GM12878 (cell line): Measurements from ENCODE around the gene GSG1. TPM values are rescaled to one million over a fixed set of nuclear protein-coding genes. Genes with fewer than 3 reads are reported as not detected.

Source experiments
- ATAC-seq: fragments of 200-7000 bp; cut with Tn5 transposase; 3 replicates; pipeline ENCODE4 v1.9.1; 2020; ENCODE audit warnings: mild to moderate bottlenecking, moderate library complexity
- BruUV-seq: library from RNA; stranded (reverse); fragments of 400-500 nt; replicated peaks from 2 replicates; lab custom pipeline; 2021; lab: Mats Ljungman, UMichigan
- CTCF ChIA-PET: fragments of 300-600 bp; sonication (Branson Sonifier 250); formaldehyde crosslinking; extraction: SDS; loops from one replicate; lab custom pipeline; 2021; ENCODE audit warnings: inconsistent platforms; lab: Yijun Ruan, JAX
- POLR2A ChIA-PET: fragments of 350-600 bp; formaldehyde crosslinking; extraction: SDS; loops from one replicate; lab custom pipeline; 2021; ENCODE audit warnings: inconsistent platforms; lab: Charles Lee
- RAD21 ChIA-PET: fragments of 300-600 bp; sonication (Branson Sonifier 250); formaldehyde crosslinking; loops from one replicate; lab custom pipeline; 2023; ENCODE audit warnings: antibody characterized with exemption; ENCODE audit not compliant: unreplicated experiment; lab: Charles Lee
- SMC1A ChIA-PET: fragments of 300-600 bp; sonication (Branson Sonifier 250); formaldehyde crosslinking; loops from one replicate; lab custom pipeline; 2023; ENCODE audit not compliant: unreplicated experiment, uncharacterized antibody; lab: Charles Lee
- DNase-seq: peaks from one replicate; pipeline ENCODE4 v3.0.0-alpha.2; 2011; ENCODE audit warnings: low read depth, low spot score
- FAIRE-seq: peaks from 3 replicates; lab custom pipeline; 2011; peaks lifted over from hg19 to GRCh38; lab: Jason Lieb, UNC
- H2AFZ ChIP-seq: 2 replicates; pipeline ENCODE4 v1.6.0; 2011; ENCODE audit warnings: low read depth, low read length, control low read depth; ENCODE audit not compliant: control insufficient read depth
- H3K27ac ChIP-seq: 2 replicates; pipeline ENCODE4 v1.5.1; 2011; ENCODE audit warnings: control low read depth; ENCODE audit not compliant: control insufficient read depth, insufficient read depth
- H3K27me3 ChIP-seq, 2 experiments: replicated peaks in 1 of 2; 2 replicates each; pipeline versions ENCODE4 v1.6.0 to v1.6.1; 2011; ENCODE audit warnings: low read length in 1 of 2; ENCODE audit not compliant: control insufficient read depth in 2 of 2, insufficient read depth in 2 of 2
- H3K36me3 ChIP-seq, 2 experiments: 2 replicates each; pipeline ENCODE4 v1.5.1; 2011; ENCODE audit warnings: low read length in 1 of 2; ENCODE audit not compliant: control insufficient read depth in 2 of 2, insufficient read depth in 2 of 2
- H3K4me1 ChIP-seq: 2 replicates; pipeline ENCODE4 v1.6.1; 2011; ENCODE audit warnings: mild to moderate bottlenecking, low read length, moderate library complexity, mixed read lengths; ENCODE audit not compliant: control insufficient read depth, insufficient read depth
- H3K4me2 ChIP-seq: 2 replicates; pipeline ENCODE4 v1.6.0; 2011; ENCODE audit warnings: control low read depth; ENCODE audit not compliant: control insufficient read depth, insufficient read depth
- H3K4me3 ChIP-seq: fragments of 200-600 bp; sonication (generic); 2 replicates; pipeline ENCODE4 v1.5.1; 2016
- H3K79me2 ChIP-seq: 2 replicates; pipeline ENCODE4 v1.6.0; 2011; ENCODE audit warnings: low read length; ENCODE audit not compliant: control insufficient read depth, insufficient read depth
- H3K9ac ChIP-seq: 2 replicates; pipeline ENCODE4 v1.8.0; 2011; ENCODE audit warnings: low read length, control low read depth, mixed read lengths; ENCODE audit not compliant: control insufficient read depth, insufficient read depth
- H3K9me3 ChIP-seq: replicated peaks from 3 replicates; pipeline ENCODE4 v1.5.1; 2011; ENCODE audit warnings: mild to moderate bottlenecking, low read length; ENCODE audit not compliant: control insufficient read depth, insufficient read depth
- H4K20me1 ChIP-seq: 2 replicates; pipeline ENCODE4 v1.6.0; 2011; ENCODE audit not compliant: control insufficient read depth, insufficient read depth
- BCL11A ChIP-seq: IDR thresholded peaks from 2 replicates; pipeline ENCODE4 v1.6.1; 2011; ENCODE audit warnings: low read depth, low read length
- EGR1 ChIP-seq, 2 experiments: IDR thresholded peaks; 1 replicate in 1 of 2; 2 replicates in 1 of 2; pipeline ENCODE4 v1.6.1; 2011 to 2012; ENCODE audit warnings: low read depth in 2 of 2, low read length in 2 of 2, borderline replicate concordance in 1 of 2, mild to moderate bottlenecking in 1 of 2, moderate library complexity in 1 of 2
- JUND ChIP-seq: IDR thresholded peaks from 2 replicates; pipeline ENCODE4 v1.6.1; 2012; ENCODE audit warnings: low read depth, mild to moderate bottlenecking, low read length, improper control_type of control experiment, moderate library complexity
- NR2C2 ChIP-seq: IDR thresholded peaks from 2 replicates; pipeline ENCODE4 v1.6.1; 2011; ENCODE audit warnings: borderline replicate concordance, low read depth; ENCODE audit not compliant: control insufficient read depth, insufficient read length
- NR2F1 ChIP-seq: fragments of 450-650 bp; conservative IDR thresholded peaks from 2 replicates; pipeline ENCODE4 v1.6.1; 2017; ENCODE audit warnings: mild to moderate bottlenecking
- POLR2A ChIP-seq: IDR thresholded peaks from 2 replicates; pipeline ENCODE4 v1.6.1; 2011; ENCODE audit warnings: low read depth, mild to moderate bottlenecking, low read length
- SKIL ChIP-seq: fragments of 450-650 bp; IDR thresholded peaks from 2 replicates; pipeline ENCODE4 v1.6.1; 2017; ENCODE audit warnings: mild to moderate bottlenecking, low read depth, inconsistent platforms; ENCODE audit not compliant: poor library complexity, severe bottlenecking
- WGBS: methylation state at CpG from one replicate; pipeline ENCODE4 v1.1.6; 2016; ENCODE audit warnings: low lambda C conversion rate; ENCODE audit not compliant: insufficient replicate concordance, insufficient coverage; ENCODE audit errors: missing lambda C conversion rate; 5-methylcytosine and 5-hydroxymethylcytosine counted together
- in situ Hi-C: fragments of 300-500 bp; cut with MboI; formaldehyde crosslinking; loops from 9 replicates; pipeline ENCODE4 v1.14.3; 2018; ENCODE audit warnings: mixed read lengths
- intact Hi-C: fragments of 100-400 bp; cut with micrococcal nuclease; formaldehyde crosslinking; loops from one replicate; pipeline ENCODE4 v1.14.2; 2022; ENCODE audit not compliant: unreplicated experiment
- polyA plus RNA-seq, 11 experiments: library from polyadenylated mRNA; depleted of rRNA in 4 of 11; unstranded in 6 of 11; stranded (reverse) in 5 of 11; fragments of >200 nt; fragmentation: Nextera tagmentation in 4 of 11; fragmentation: Illumina TruSeq in 1 of 11; extraction: Ambion mirVana in 4 of 11; extraction: Trizol in 1 of 11; gene quantifications; 1 replicate in 1 of 11; 2 replicates in 10 of 11; pipeline versions ENCODE4 v1.2.1 to v1.2.3, GENCODE V29; 2011 to 2016; ENCODE audit warnings: inconsistent platforms in 2 of 11, missing spikeins in 2 of 11, low read depth in 1 of 11
- total RNA-seq, 4 experiments: library from RNA; depleted of rRNA in 3 of 4; stranded (reverse); fragments of >200 nt in 3 of 4; fragmentation: Illumina TruSeq in 1 of 4; extraction: Trizol in 1 of 4; gene quantifications; 2 replicates each; pipeline versions ENCODE4 v1.2.1 to v1.2.3, GENCODE V29; 2013 to 2021

GSG1 gene
- total and polyA plus RNA-seq, 10 of the 15 experiments (the other 5 are each of a cell fraction or from before 2014, with no cell fraction given): not detected

- ChIA-PET CTCF (no interaction called here), SMC1A (interaction anchor here (1.2 kb wide), 1 partner anchor 9 kb away, joined by 3 read pairs; no protein-coding TSS in a partner anchor), RAD21 (no interaction called here), POLR2A (no interaction called here)
- no TSS peak for BruUV-seq
- H3K4me3 ChIP-seq: no peak overlapping the region
- H3K79me2 ChIP-seq: no peaks in the 10 kb centered on the region
- peaks cover 22% of the 10 kb centered on the region for H3K4me1 ChIP-seq
- FAIRE-seq: no peak
- intact Hi-C loops (loop anchor here (5.0 kb wide), 1 partner anchor 77 kb away; no protein-coding TSS in a partner anchor), in situ Hi-C loops (no loop called here)
- WGBS: 79% methylated on average over 8 of the region's 8 CpGs
- no peaks in the 10 kb centered on the region for H4K20me1 ChIP-seq
- no peak overlapping the region for H3K9ac ChIP-seq
- DNase-seq: no peak
- no peaks in the 10 kb centered on the region for H3K27me3 ChIP-seq
- no peaks in the 10 kb centered on the region for H3K36me3 ChIP-seq
- no peak for TF ChIP-seq POLR2A
- TF ChIP-seq BCL11A: no peak
- no peak for TF ChIP-seq EGR1 (IDR thresholded peaks at IDR 0.05; ENCODE audit: borderline replicate concordance in 1 of 2, low read depth in 2 of 2, low read length in 2 of 2)
- TF ChIP-seq NR2C2: no peak
- no peak for TF ChIP-seq NR2F1
- TF ChIP-seq SKIL: no peak
- TF ChIP-seq JUND: no peak
- H3K4me2 ChIP-seq: no peak overlapping the region
- no peaks in the 10 kb centered on the region for H3K9me3 ChIP-seq
- ATAC-seq: no peak
- no peak overlapping the region for H2AFZ ChIP-seq
- H3K27ac ChIP-seq: no peak overlapping the region
These were observed 8.0 kb downstream of the GSG1 start for GRCh38 chr12:13095266-13095995.
